ENCODE results near the gene CD8B. TPM values are rescaled to one million over a fixed set of nuclear protein-coding genes. Genes with fewer than 3 reads are reported as not detected.

The CD8B gene
- total and polyA plus RNA-seq, 9 of the 15 experiments (the other 6 are each of a cell fraction or from before 2014, with no cell fraction given): not detected

DNA sequence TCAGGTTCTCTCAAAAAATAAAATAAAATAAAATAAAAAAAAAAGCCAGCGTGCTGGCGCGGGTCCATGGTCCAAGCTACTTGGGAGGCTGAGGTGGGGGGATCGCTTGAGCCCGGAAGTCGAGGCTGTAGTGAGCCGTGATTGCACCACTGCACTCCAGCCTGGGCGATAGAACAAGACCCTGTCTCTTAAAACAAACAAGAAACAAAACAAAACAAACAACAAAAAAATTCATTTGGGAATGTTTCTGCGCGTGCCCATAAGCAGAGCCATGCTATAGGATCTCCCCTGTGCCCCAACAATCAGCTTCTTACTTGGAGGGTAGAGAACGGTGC lies 54.6 kb downstream of the CD8B start:
- Histone ChIP-seq H3K4me2 (ENCODE audit: insufficient read depth, low read length) (no peak overlapping the region), H3K36me3 (ENCODE audit: control insufficient read depth, insufficient read depth, low read length) (no peaks in the 10 kb centered on the region), H2AFZ (ENCODE audit: low read depth, low read length) (0 out of 2 replicates have a peak overlapping the region, but pooled peaks have one; percentile 15), H3K4me1 (replicated peaks in 1 of 2; ENCODE audit: control insufficient read depth in 2 of 2, insufficient read depth in 2 of 2, low read length in 2 of 2) (peaks cover 3 to 19% of the 10 kb centered on the region in 2 experiments; a peak in 3 of 5 replicates), H3K4me3 (no peak overlapping the region), H3K9me3 (replicated peaks; ENCODE audit: control insufficient read depth, insufficient read depth, low read depth, low read length) (no peaks in the 10 kb centered on the region), H3K79me2 (ENCODE audit: control insufficient read depth, insufficient read depth, low read length) (no peaks in the 10 kb centered on the region), H3K9ac (ENCODE audit: insufficient read depth in 1 of 2, low read depth in 2 of 2, low read length in 2 of 2) (no peak overlapping the region), H3K9me1 (ENCODE audit: control insufficient read depth, insufficient read depth, low read length) (no peaks in the 10 kb centered on the region), H3K27ac (ENCODE audit: extremely low read depth, low read depth, low read length) (no peak overlapping the region), H4K20me1 (replicated peaks; ENCODE audit: control insufficient read depth, insufficient read depth, low read length) (no peaks in the 10 kb centered on the region), H3K27me3 (ENCODE audit: control insufficient read depth in 2 of 2, insufficient read depth in 2 of 2, low read length in 2 of 2) (peaks cover 4 to 31% of the 10 kb centered on the region in 2 experiments; a peak in 4 of 5 replicates)
- ChIA-PET CTCF (ENCODE audit: low intra/inter-chr PET ratio) (no interaction called here), POLR2A (interaction anchor here (0.6 kb wide), 1 partner anchor 27 kb away, joined by 3 read pairs; no protein-coding TSS in a partner anchor)
- in situ Hi-C loops (cut with MboI) (no loop called here), intact Hi-C loops (cut with micrococcal nuclease) (no loop called here)
- FAIRE-seq: no peak
- WGBS (ENCODE audit: insufficient coverage, low coverage, missing lambda C conversion rate): 10% methylated on average over 11 of the region's 11 CpGs
- DNase-seq (ENCODE audit: extremely low read depth in 1 of 4, low spot score in 3 of 4): no peak
- ATAC-seq: no peak
- BruUV-seq (replicated peaks): no TSS peak
- TF ChIP-seq, protein P1, sequence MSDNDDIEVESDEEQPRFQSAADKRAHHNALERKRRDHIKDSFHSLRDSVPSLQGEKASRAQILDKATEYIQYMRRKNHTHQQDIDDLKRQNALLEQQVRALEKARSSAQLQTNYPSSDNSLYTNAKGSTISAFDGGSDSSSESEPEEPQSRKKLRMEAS (CRISPR knock-in tag; IDR thresholded peaks at IDR 0.05): no peak
- TF ChIP-seq, protein P2, sequence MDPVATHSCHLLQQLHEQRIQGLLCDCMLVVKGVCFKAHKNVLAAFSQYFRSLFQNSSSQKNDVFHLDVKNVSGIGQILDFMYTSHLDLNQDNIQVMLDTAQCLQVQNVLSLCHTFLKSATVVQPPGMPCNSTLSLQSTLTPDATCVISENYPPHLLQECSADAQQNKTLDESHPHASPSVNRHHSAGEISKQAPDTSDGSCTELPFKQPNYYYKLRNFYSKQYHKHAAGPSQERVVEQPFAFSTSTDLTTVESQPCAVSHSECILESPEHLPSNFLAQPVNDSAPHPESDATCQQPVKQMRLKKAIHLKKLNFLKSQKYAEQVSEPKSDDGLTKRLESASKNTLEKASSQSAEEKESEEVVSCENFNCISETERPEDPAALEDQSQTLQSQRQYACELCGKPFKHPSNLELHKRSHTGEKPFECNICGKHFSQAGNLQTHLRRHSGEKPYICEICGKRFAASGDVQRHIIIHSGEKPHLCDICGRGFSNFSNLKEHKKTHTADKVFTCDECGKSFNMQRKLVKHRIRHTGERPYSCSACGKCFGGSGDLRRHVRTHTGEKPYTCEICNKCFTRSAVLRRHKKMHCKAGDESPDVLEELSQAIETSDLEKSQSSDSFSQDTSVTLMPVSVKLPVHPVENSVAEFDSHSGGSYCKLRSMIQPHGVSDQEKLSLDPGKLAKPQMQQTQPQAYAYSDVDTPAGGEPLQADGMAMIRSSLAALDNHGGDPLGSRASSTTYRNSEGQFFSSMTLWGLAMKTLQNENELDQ (CRISPR knock-in tag; IDR thresholded peaks at IDR 0.05; ENCODE audit: borderline replicate concordance): no peak
- TF ChIP-seq MTA1 (IDR thresholded peaks at IDR 0.05; ENCODE audit: borderline replicate concordance) (no peak), SUPT5H (IDR thresholded peaks at IDR 0.05) (no peak), PCBP1 (IDR thresholded peaks at IDR 0.05; ENCODE audit: low read depth, low read length, poor library complexity, severe bottlenecking) (no peak), GATAD2B (IDR thresholded peaks at IDR 0.05; ENCODE audit: borderline replicate concordance) (no peak), SRF (CRISPR knock-in tag; IDR thresholded peaks at IDR 0.05) (no peak)
- TF ChIP-seq, protein P3, sequence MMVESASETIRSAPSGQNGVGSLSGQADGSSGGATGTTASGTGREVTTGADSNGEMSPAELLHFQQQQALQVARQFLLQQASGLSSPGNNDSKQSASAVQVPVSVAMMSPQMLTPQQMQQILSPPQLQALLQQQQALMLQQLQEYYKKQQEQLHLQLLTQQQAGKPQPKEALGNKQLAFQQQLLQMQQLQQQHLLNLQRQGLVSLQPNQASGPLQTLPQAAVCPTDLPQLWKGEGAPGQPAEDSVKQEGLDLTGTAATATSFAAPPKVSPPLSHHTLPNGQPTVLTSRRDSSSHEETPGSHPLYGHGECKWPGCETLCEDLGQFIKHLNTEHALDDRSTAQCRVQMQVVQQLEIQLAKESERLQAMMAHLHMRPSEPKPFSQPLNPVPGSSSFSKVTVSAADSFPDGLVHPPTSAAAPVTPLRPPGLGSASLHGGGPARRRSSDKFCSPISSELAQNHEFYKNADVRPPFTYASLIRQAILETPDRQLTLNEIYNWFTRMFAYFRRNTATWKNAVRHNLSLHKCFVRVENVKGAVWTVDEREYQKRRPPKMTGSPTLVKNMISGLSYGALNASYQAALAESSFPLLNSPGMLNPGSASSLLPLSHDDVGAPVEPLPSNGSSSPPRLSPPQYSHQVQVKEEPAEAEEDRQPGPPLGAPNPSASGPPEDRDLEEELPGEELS (CRISPR knock-in tag; IDR thresholded peaks at IDR 0.05; ENCODE audit: borderline replicate concordance): no peak
- TF ChIP-seq, protein P4, sequence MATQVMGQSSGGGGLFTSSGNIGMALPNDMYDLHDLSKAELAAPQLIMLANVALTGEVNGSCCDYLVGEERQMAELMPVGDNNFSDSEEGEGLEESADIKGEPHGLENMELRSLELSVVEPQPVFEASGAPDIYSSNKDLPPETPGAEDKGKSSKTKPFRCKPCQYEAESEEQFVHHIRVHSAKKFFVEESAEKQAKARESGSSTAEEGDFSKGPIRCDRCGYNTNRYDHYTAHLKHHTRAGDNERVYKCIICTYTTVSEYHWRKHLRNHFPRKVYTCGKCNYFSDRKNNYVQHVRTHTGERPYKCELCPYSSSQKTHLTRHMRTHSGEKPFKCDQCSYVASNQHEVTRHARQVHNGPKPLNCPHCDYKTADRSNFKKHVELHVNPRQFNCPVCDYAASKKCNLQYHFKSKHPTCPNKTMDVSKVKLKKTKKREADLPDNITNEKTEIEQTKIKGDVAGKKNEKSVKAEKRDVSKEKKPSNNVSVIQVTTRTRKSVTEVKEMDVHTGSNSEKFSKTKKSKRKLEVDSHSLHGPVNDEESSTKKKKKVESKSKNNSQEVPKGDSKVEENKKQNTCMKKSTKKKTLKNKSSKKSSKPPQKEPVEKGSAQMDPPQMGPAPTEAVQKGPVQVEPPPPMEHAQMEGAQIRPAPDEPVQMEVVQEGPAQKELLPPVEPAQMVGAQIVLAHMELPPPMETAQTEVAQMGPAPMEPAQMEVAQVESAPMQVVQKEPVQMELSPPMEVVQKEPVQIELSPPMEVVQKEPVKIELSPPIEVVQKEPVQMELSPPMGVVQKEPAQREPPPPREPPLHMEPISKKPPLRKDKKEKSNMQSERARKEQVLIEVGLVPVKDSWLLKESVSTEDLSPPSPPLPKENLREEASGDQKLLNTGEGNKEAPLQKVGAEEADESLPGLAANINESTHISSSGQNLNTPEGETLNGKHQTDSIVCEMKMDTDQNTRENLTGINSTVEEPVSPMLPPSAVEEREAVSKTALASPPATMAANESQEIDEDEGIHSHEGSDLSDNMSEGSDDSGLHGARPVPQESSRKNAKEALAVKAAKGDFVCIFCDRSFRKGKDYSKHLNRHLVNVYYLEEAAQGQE (IDR thresholded peaks at IDR 0.05; ENCODE audit: borderline replicate concordance): no peak
- TF ChIP-seq, protein P4 (CRISPR knock-in tag; IDR thresholded peaks at IDR 0.05; ENCODE audit: low read depth): no peak

All from K562 (cell line).